ENCODE data around the gene MGAT4B. TPM values are rescaled to one million over a fixed set of nuclear protein-coding genes. Genes with fewer than 3 reads are reported as not detected.

The MGAT4B gene
- total RNA-seq, 1 donor from 2014 or later = 95.5 TPM

DNA sequence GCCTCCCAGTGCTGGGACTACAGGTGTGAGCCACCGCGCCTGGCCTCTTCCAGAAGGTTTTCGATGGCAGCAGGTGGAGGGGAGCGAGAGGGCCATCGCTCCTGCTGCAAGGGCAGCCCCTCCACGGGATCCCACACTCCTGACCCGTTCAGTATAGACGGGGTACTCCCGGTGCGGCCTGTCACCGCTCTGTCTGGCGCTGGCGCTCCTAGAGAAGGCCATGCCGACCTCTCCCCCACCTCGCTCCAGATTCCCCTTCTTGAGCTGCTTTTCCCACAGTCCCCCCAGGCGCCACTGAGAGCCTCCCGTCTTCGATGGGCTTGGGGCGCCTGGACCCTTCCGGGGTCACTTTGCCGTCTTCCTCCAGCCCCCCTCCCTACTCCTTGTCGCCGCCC is 9.7 kb upstream of the MGAT4B start:
- no peak for TF ChIP-seq POLR2A (IDR thresholded peaks at IDR 0.05)
- TF ChIP-seq, protein P1, sequence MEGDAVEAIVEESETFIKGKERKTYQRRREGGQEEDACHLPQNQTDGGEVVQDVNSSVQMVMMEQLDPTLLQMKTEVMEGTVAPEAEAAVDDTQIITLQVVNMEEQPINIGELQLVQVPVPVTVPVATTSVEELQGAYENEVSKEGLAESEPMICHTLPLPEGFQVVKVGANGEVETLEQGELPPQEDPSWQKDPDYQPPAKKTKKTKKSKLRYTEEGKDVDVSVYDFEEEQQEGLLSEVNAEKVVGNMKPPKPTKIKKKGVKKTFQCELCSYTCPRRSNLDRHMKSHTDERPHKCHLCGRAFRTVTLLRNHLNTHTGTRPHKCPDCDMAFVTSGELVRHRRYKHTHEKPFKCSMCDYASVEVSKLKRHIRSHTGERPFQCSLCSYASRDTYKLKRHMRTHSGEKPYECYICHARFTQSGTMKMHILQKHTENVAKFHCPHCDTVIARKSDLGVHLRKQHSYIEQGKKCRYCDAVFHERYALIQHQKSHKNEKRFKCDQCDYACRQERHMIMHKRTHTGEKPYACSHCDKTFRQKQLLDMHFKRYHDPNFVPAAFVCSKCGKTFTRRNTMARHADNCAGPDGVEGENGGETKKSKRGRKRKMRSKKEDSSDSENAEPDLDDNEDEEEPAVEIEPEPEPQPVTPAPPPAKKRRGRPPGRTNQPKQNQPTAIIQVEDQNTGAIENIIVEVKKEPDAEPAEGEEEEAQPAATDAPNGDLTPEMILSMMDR (IDR thresholded peaks at IDR 0.05) = no peak
- no peak for TF ChIP-seq POLR2AphosphoS5 (IDR thresholded peaks at IDR 0.05; ENCODE audit: insufficient read depth in 1 of 2, low read depth in 1 of 2)
- Histone ChIP-seq H3K4me3 (peak overlapping the region; percentile 50 to 58), H3K4me1 (peaks cover 39% of the 10 kb centered on the region), H3K27me3 (no peaks in the 10 kb centered on the region), H3K36me3 (no peaks in the 10 kb centered on the region), H3K27ac (peak overlapping the region; percentile 99), H3K9me3 (no peaks in the 10 kb centered on the region)
- intact Hi-C loops (cut with DNase I) = no loop called here
- no peak for DNase-seq (ENCODE audit: extremely low spot score in 2 of 2)

DNA sequence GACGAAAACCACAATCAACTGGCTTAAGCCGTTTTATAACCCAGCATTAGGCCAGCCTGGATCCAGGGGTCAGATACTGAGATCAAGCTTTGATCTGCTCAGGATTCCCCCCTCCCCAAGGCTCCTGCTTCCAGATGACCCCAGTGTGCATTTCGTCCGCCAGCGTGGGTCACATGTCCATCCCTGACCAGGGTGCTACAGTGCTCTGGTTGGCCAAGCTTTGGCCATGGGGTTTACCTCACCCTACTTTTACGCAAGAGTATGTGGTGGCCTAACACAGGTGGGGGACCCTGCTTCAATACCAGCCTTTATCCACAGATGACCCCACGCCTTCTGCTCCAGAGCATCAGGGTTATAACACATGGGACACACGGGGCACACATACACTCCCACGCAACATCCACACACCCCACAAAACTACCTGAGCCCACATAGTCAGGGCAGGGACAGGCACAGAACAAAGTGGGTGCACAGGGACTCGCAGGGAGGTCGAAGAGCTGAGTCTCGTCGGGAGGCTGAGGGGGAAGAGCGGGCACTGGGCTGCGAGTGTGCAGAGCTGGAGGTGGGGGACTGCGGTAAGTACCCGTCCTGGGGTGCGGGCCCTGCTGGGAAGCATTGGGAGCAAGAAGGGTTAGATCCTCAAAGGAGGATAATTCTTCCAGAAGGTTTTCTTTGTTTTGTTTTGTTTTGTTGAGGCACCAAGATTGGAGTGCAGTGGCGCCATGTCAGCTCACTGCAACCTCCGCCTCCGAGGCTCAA is 9.0 kb upstream of the MGAT4B start:
- Histone ChIP-seq H3K27me3 (no peaks in the 10 kb centered on the region), H3K27ac (peak overlapping the region; percentile 99), H3K4me1 (peaks cover 39% of the 10 kb centered on the region), H3K9me3 (no peaks in the 10 kb centered on the region), H3K36me3 (no peaks in the 10 kb centered on the region), H3K4me3 (no peak overlapping the region)
- TF ChIP-seq POLR2AphosphoS5 (IDR thresholded peaks at IDR 0.05; ENCODE audit: insufficient read depth in 1 of 2, low read depth in 1 of 2) (no peak), POLR2A (IDR thresholded peaks at IDR 0.05) (no peak)
- TF ChIP-seq, protein P1 (IDR thresholded peaks at IDR 0.05) = no peak
- intact Hi-C loops (cut with DNase I) = no loop called here
- DNase-seq (ENCODE audit: extremely low spot score in 2 of 2) = no peak

DNA sequence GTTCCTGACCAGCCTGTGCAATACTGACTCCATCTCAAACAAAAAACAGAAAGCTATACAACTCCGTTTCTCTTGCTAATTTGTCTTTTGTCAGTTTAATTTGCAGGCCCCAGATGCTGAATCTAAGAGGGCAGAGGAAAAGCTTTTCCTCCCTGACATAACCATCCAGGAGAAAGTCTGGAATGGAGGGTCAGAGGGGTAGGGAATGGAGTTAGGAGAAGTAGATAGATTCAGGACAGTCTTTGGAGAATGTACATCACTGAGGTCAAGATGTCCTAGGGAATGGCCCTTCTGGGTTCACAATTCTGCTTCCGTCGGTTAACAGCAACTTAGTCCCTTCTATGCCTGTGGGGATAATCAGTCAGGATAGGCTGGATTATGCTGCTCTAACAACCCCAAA is 7.4 kb upstream of the MGAT4B start:
- peaks cover 26% of the 10 kb centered on the region for H3K4me1 ChIP-seq
- no peak for DNase-seq (ENCODE audit: extremely low spot score in 2 of 2)
- H3K9me3 ChIP-seq = no peaks in the 10 kb centered on the region
- H3K36me3 ChIP-seq = no peaks in the 10 kb centered on the region
- intact Hi-C loops (cut with DNase I) = no loop called here
- H3K27ac ChIP-seq = no peak overlapping the region
- TF ChIP-seq POLR2A (IDR thresholded peaks at IDR 0.05) = no peak
- no peak for TF ChIP-seq POLR2AphosphoS5 (IDR thresholded peaks at IDR 0.05; ENCODE audit: insufficient read depth in 1 of 2, low read depth in 1 of 2)
- no peaks in the 10 kb centered on the region for H3K27me3 ChIP-seq
- H3K4me3 ChIP-seq = no peak overlapping the region

DNA sequence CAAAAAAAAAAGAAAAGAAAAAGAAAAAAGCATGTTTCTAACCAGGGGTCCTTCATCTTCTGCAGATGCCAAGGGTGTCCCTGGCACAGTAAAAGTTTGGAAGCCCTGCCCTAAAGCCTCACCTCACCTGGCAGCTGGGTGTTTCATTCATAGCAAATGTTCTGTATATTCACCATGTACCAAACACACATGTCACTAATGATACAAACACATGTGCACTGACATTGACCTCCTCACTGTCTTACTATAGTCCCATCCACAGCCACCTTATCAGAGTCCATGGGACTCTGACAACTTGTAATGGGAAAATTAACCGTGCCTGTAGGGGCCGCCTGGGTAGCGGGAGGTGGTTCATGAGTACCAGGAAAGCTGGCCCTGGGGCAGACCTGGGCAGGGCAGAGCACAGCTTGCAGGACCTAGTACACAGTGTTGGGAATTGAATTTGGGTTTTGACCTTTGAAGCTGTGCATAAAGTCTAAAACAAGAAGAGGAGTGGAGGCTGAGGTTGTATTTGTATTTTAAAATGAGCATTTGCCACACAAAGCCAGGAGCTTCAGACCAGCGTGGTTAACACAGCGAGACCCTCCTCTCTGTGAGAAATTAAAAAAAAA is 6.4 kb upstream of the MGAT4B start:
- Histone ChIP-seq H3K36me3 (no peaks in the 10 kb centered on the region), H3K4me1 (peaks cover 22% of the 10 kb centered on the region), H3K4me3 (no peak overlapping the region), H3K9me3 (no peaks in the 10 kb centered on the region), H3K27me3 (no peaks in the 10 kb centered on the region), H3K27ac (no peak overlapping the region)
- DNase-seq (ENCODE audit: extremely low spot score in 2 of 2) = no peak
- intact Hi-C loops (cut with DNase I) = no loop called here
- no peak for TF ChIP-seq POLR2A (IDR thresholded peaks at IDR 0.05)
- TF ChIP-seq, protein P1 (IDR thresholded peaks at IDR 0.05) = no peak
- no peak for TF ChIP-seq POLR2AphosphoS5 (IDR thresholded peaks at IDR 0.05; ENCODE audit: insufficient read depth in 1 of 2, low read depth in 1 of 2)

DNA sequence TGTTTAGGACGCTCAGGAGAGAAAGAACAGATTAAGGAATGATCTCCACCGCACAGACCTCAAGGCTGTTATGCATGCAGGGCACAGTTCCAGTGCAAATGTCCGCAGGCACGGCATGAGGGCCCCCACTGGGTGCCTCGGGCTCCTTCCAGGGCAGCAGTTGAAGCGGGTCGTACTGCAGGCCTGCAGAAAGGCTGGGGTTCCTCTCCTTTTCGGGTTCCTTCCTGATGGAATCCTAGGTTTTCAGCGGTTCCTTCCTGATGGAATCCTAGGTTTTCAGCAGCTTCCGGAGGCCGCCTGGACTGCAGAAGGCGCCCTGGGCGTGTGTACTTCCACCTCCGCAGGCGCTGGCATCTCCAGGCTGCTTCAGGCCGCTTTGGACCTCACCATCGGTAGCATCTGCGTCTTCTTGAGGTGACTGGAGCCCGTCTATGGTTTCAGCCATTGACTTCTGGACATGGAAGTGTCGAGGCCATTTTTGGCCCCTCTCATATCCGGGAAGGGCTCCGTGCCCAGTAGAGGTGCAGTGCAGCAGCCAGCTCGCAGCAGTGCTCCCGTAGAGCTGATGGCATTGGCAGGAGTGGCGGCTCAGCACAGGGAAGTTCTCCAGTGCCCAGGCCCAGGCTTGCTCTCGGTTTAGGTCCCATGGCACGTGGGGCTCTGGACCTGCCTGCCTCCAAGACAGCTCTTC is 5.6 kb upstream of the MGAT4B start:
- intact Hi-C loops (cut with DNase I) = no loop called here
- Histone ChIP-seq H3K36me3 (no peaks in the 10 kb centered on the region), H3K27ac (no peak overlapping the region), H3K4me3 (no peak overlapping the region), H3K27me3 (no peaks in the 10 kb centered on the region), H3K4me1 (peaks cover 22% of the 10 kb centered on the region), H3K9me3 (no peaks in the 10 kb centered on the region)
- TF ChIP-seq, protein P1 (IDR thresholded peaks at IDR 0.05) = no peak
- TF ChIP-seq POLR2AphosphoS5 (IDR thresholded peaks at IDR 0.05; ENCODE audit: insufficient read depth in 1 of 2, low read depth in 1 of 2) (no peak), POLR2A (IDR thresholded peaks at IDR 0.05) (no peak)
- no peak for DNase-seq (ENCODE audit: extremely low spot score in 2 of 2)
